Measurements from ENCODE around the gene SLC18A2. TPM values are rescaled to one million over a fixed set of nuclear protein-coding genes. Genes with fewer than 3 reads are reported as not detected.

Gene SLC18A2
- total and polyA plus RNA-seq, 2 of the 8 experiments (the other 6 are each of a cell fraction or from before 2014, with no cell fraction given) = 6.5 to 7.0 TPM

DNA sequence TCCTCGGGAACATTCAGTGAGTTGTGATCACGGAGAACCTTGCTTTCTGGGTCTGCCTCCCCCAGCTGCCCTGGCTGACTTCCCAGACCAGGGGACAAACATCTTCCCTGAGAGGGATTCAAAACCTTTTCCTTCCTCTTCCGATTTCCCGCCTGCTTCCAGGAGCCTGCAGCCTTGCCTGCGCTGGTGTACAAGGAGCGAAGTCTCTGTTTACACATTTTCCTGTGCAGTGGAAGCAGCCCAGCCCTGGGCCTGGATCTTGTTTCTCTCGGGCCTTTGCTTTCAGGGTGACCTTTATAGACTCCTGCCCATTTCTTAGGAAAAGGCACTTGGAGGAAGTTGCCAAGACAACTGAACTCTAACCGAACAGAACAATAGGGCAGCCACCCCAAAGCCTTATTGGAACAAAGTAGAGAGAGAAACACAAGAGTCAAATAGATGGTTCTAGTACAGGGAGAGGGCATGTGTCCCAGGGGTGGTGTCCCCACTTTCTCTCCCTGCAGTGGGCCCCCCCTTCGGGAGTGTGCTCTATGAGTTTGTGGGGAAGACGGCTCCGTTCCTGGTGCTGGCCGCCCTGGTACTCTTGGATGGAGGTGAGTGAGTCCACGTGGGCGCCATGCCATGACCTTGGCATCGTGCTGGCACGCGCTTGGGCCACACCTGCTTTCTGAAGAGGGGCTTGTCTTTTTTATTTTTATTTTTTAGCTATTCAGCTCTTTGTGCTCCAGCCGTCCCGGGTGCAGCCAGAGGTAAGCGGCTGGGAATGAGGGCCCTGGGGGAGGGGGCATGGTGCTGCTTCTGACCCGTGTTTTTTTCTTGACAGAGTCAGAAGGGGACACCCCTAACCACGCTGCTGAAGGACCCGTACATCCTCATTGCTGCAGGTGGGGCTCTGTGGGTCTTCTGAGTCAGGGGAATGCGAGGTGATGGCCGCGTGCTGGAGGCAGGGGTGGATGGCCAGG, 14.1 kb downstream of the SLC18A2 start:
- Histone ChIP-seq H3K23ac (ENCODE audit: insufficient read length) (no peak overlapping the region), H4K8ac (ENCODE audit: extremely low read depth, insufficient read depth, low read length) (no peak overlapping the region), H4K91ac (replicated peaks; ENCODE audit: insufficient read length, low read length) (no peak overlapping the region), H3K18ac (ENCODE audit: extremely low read depth, low read length) (no peak overlapping the region), H4K5ac (ENCODE audit: insufficient read length, low read depth, low read length) (no peak overlapping the region), H2AFZ (ENCODE audit: low read length) (no peak overlapping the region), H4K20me1 (replicated peaks in 1 of 2; ENCODE audit: control insufficient read depth in 1 of 2, insufficient read depth in 2 of 2, low read length in 2 of 2) (no peaks in the 10 kb centered on the region), H3K9me3 (ENCODE audit: insufficient read depth in 2 of 2, low read depth in 1 of 2, low read length in 1 of 2) (no peaks in the 10 kb centered on the region), H3K4me2 (ENCODE audit: insufficient read depth in 1 of 2, low read depth in 2 of 2, low read length in 2 of 2) (no peak overlapping the region), H3K27ac (ENCODE audit: low read depth, low read length) (no peak overlapping the region), H2BK15ac (ENCODE audit: low read length) (no peak overlapping the region), H3K79me2 (ENCODE audit: control insufficient read depth in 1 of 2, insufficient read depth in 2 of 2, low read length in 2 of 2) (no peaks in the 10 kb centered on the region), H3K9ac (replicated peaks in 1 of 4; ENCODE audit: extremely low read depth in 1 of 4, low read depth in 3 of 4, low read length in 3 of 4) (no peak overlapping the region), H3K56ac (replicated peaks; ENCODE audit: insufficient read length, low read depth, low read length) (no peak overlapping the region), H2AK5ac (ENCODE audit: low read depth, low read length) (no peak overlapping the region), H3K4me1 (replicated peaks in 1 of 4; ENCODE audit: control insufficient read depth in 3 of 4, insufficient read depth in 4 of 4, low read length in 3 of 4) (peaks cover 0 to 10% (median 5%) of the 10 kb centered on the region in 4 experiments; a peak in 5 of 7 replicates), H2BK5ac (ENCODE audit: low read depth, low read length) (no peak overlapping the region), H2BK120ac (replicated peaks; ENCODE audit: low read depth, low read length) (no peak overlapping the region), H2BK12ac (ENCODE audit: low read depth, low read length) (no peak overlapping the region), H2BK20ac (ENCODE audit: low read length) (no peak overlapping the region), H3K4ac (replicated peaks; ENCODE audit: insufficient read length, low read depth, low read length) (no peak overlapping the region), H3K23me2 (ENCODE audit: low read depth, low read length) (no peaks in the 10 kb centered on the region), H3K4me3 (ENCODE audit: extremely low read depth in 1 of 4, insufficient read depth in 2 of 4, low read depth in 3 of 4, low read length in 4 of 4) (no peak overlapping the region), H3K14ac (ENCODE audit: insufficient read length) (no peak overlapping the region), H3K27me3 (replicated peaks in 1 of 4; ENCODE audit: control insufficient read depth in 3 of 4, extremely low read depth in 1 of 4, insufficient read depth in 3 of 4, low read length in 3 of 4) (no peaks in the 10 kb centered on the region), H3K36me3 (ENCODE audit: control insufficient read depth in 2 of 4, insufficient read depth in 4 of 4, low read length in 3 of 4) (no peaks in the 10 kb centered on the region), H3K79me1 (ENCODE audit: low read depth, low read length) (no peaks in the 10 kb centered on the region)
- TF ChIP-seq HDAC2 (IDR thresholded peaks at IDR 0.05; ENCODE audit: borderline replicate concordance in 1 of 2, low read depth in 2 of 2, low read length in 2 of 2) = no peak
- ChIA-PET POLR2A (ENCODE audit: partially characterized antibody) (no interaction called here), CTCF (ENCODE audit: partially characterized antibody) (no interaction called here)
- DNase-seq (ENCODE audit: low read depth in 1 of 2, low spot score in 2 of 2) (no peak), FAIRE-seq (no peak)
- WGBS, 2 experiments (ENCODE audit: extremely low coverage in 1 of 2, insufficient coverage in 1 of 2, insufficient read length in 1 of 2, insufficient replicate concordance in 2 of 2, low coverage in 1 of 2, low lambda C conversion rate in 2 of 2, missing lambda C conversion rate in 1 of 2) = 92% methylated on average over 26 of the region's 26 CpGs; no CpG with 5 or more reads in 1 of the 2 experiments
